Upper lobe of right lung (tissue), 1 donor: ENCODE data around the gene SERINC5. TPM values are rescaled to one million over a fixed set of nuclear protein-coding genes. Genes with fewer than 3 reads are reported as not detected.
A peak's percentile ranks its signal among the peaks of the same experiment; 100 is the strongest.
"Not testable (repeated sequence)": the region's sequence is repeated elsewhere in the genome, so short reads cannot be mapped to it uniquely, and the experiment has no call there.

ENCODE experiments used
- ATAC-seq: fragments of 200-7000 bp; cut with Tn5 transposase; one replicate; pipeline ENCODE4 v1.9.1; 2020; ENCODE audit warnings: mild to moderate bottlenecking, moderate library complexity
- DNase-seq: peaks from one replicate; pipeline ENCODE4 v3.0.0-alpha.2; 2020
- H3K27ac ChIP-seq: fragments of 200-600 bp; one replicate; pipeline ENCODE4 v1.8.0; 2022
- H3K27me3 ChIP-seq: fragments of 200-600 bp; one replicate; pipeline ENCODE4 v1.8.0; 2022; ENCODE audit warnings: mild to moderate bottlenecking
- H3K36me3 ChIP-seq: fragments of 200-600 bp; one replicate; pipeline ENCODE4 v1.8.0; 2022
- H3K4me1 ChIP-seq: fragments of 200-600 bp; one replicate; pipeline ENCODE4 v1.8.0; 2022
- H3K4me3 ChIP-seq: fragments of 200-600 bp; one replicate; pipeline ENCODE4 v1.8.0; 2022; ENCODE audit warnings: mild to moderate bottlenecking
- H3K9me3 ChIP-seq: fragments of 200-600 bp; one replicate; pipeline ENCODE4 v1.8.0; 2022
- intact Hi-C: fragments of 100-400 bp; cut with DNase I; formaldehyde crosslinking; loops from one replicate; pipeline ENCODE4 v1.11.0; 2022
- total RNA-seq: library from RNA; stranded (reverse); fragmentation: NEBNext Ultra II Directional; extraction: Animal tissue kit (Norgen Biotek cat#: 25700); gene quantifications from one replicate; pipeline ENCODE4 v1.2.1, GENCODE V29; 2021
- TF ChIP-seq, protein P1 (sequence below): fragments of 200-600 bp; IDR thresholded peaks from one replicate; pipeline ENCODE4 v1.8.0; 2022; ENCODE audit warnings: antibody characterized with exemption
- donor health status: DM: no; HTN: yes; CAD: no; lungs with severe emphysema.

The SERINC5 gene
- total RNA-seq, 1 donor from 2014 or later: 60.4 TPM

DNA sequence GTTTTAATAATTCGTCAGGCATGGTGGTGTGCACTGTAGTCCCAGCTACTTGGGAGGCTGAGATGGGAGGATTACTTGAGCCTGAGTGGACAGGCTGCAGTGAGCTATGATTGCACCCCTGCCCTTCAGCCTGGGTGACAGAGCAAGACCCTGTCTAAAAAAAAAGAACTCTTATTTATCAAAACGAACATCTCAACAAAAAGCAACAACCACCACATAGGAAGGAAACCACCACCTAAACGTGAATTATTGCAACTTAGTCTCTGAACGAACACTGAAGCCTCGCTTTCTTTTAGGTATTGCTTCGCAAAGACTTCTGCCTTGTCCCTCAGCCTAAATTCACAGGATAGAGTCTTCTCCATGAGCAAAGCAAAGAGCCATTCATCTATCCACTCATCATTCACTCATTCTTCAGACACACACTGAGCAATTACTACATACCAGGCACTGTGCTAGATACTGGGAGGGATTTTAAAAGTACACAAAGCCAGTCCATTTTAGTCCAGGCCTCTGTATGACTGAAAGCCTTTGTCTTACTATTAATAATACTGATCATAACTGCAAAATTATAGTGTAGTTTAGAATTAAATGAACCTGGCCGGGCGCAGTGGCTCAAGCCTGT lies 163.3 kb downstream of the SERINC5 start:
- Histone ChIP-seq H3K4me3 (no peak overlapping the region), H3K4me1 (no peaks in the 10 kb centered on the region), H3K27ac (no peak overlapping the region), H3K36me3 (no peaks in the 10 kb centered on the region), H3K9me3 (no peaks in the 10 kb centered on the region), H3K27me3 (no peaks in the 10 kb centered on the region)
- TF ChIP-seq, protein P1, sequence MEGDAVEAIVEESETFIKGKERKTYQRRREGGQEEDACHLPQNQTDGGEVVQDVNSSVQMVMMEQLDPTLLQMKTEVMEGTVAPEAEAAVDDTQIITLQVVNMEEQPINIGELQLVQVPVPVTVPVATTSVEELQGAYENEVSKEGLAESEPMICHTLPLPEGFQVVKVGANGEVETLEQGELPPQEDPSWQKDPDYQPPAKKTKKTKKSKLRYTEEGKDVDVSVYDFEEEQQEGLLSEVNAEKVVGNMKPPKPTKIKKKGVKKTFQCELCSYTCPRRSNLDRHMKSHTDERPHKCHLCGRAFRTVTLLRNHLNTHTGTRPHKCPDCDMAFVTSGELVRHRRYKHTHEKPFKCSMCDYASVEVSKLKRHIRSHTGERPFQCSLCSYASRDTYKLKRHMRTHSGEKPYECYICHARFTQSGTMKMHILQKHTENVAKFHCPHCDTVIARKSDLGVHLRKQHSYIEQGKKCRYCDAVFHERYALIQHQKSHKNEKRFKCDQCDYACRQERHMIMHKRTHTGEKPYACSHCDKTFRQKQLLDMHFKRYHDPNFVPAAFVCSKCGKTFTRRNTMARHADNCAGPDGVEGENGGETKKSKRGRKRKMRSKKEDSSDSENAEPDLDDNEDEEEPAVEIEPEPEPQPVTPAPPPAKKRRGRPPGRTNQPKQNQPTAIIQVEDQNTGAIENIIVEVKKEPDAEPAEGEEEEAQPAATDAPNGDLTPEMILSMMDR: no peak
- DNase-seq (no peak), ATAC-seq (no peak)
- intact Hi-C loops: loop anchor here (5.0 kb wide), 1 partner anchor 215 kb away; no protein-coding TSS in a partner anchor

DNA sequence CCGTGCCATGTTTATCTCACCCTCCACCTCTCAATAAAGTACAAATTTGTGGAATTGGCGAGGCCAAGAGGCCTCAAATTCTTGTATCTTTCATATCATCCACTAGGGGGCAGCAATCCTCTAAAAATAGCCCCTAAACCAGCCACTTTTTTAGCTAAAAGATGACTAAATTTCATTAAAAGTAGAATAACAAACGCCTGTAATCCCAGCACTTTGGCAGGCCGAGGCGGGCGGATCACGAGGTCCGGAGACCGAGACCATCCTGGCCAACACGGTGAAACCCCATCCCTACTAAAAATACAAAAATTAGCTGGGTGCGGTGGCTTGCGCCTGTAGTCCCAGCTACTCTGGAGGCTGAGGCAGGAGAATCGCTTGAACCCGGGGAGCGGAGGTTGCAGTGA lies 164.1 kb downstream of the SERINC5 start:
- peak; percentile 76 for ATAC-seq
- intact Hi-C loops: loop anchor here (5.0 kb wide), 1 partner anchor 216 kb away; no protein-coding TSS in a partner anchor
- H3K27me3 ChIP-seq, DNase-seq, H3K4me3 ChIP-seq, H3K36me3 ChIP-seq, H3K27ac ChIP-seq, H3K4me1 ChIP-seq, H3K9me3 ChIP-seq: not testable (repeated sequence)
- TF ChIP-seq, protein P1: peak; percentile 69

DNA sequence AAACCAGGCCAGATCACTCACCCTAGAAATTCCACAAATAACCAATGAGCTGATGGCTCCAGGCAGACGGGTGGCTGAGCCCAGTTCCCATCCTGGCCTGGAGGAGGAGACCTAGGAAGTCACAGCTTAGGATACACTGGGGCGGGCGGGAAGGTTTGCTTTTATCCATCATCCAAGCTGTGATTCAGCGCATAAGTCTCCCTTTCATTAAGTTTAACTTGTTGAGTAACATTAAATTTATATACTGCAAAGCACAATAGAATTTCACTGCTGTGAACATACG lies 165.0 kb downstream of the SERINC5 start:
- H3K36me3 ChIP-seq: no peaks in the 10 kb centered on the region
- H3K4me1 ChIP-seq: no peaks in the 10 kb centered on the region
- no peaks in the 10 kb centered on the region for H3K27me3 ChIP-seq
- H3K27ac ChIP-seq: no peak overlapping the region
- DNase-seq: no peak
- no peak overlapping the region for H3K4me3 ChIP-seq
- intact Hi-C loops: loop anchor here (5.0 kb wide), 1 partner anchor 216 kb away; no protein-coding TSS in a partner anchor
- TF ChIP-seq, protein P1: no peak
- ATAC-seq: no peak
- no peaks in the 10 kb centered on the region for H3K9me3 ChIP-seq

DNA sequence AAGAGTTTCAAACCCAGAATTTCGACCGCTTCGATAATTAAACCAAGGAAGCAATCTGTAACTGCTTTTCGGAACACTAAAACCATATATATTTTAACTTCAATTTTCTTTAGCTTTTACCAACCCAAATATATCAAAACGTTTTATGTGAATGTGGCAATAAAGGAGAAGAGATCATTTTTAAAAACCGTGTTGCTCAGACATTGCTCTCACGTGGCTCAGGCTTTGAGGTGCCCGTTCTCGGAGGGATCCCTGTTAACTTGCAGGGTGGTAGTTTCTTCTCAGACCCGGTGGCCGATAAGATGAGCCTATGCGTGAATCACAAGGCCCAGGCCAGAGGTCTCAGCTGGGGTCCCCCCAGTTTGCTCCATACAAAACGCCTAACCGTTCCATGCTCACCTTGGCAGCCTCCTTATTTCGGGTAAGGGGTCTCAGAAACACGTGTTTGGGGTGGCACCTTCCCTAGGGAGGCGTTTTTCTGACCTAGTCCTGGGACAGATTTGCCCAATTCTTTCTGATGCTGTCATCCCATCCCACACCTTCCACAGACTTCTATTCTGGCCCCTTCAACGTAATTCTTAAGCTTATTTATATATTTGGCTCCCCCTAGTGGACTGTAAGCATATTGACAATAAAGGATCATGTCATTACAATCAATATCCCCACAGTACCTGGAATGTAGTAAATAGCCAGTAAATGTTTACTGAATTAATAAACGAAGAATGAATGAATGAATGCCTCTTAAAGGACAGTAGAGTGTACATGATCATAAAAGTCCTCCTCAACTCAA lies 172.6 kb downstream of the SERINC5 start:
- Histone ChIP-seq H3K9me3 (no peaks in the 10 kb centered on the region), H3K27me3 (no peaks in the 10 kb centered on the region), H3K4me1 (peaks cover 5% of the 10 kb centered on the region), H3K36me3 (no peaks in the 10 kb centered on the region), H3K27ac (no peak overlapping the region), H3K4me3 (peak overlapping the region; percentile 25)
- peak; percentile 86 for ATAC-seq
- DNase-seq: no peak
- TF ChIP-seq, protein P1: peak; percentile 79
- intact Hi-C loops: no loop called here

DNA sequence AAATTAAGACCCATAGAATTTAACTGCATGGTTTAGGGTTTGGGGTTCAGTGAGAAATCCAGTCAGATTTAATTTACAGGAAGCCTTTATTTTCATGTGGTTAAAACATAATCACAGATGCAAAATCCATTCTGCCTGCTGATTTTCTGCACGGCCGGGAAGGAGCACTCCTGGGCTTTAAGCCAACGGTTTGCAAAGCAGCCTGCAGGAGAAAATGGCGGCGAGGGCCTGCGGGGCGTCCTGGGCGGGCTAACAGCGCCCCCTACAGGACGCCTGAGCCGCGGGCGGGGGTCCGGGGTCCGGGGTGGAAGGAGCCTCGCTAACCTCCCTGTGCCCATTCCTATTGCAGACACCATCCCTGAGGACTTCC lies 173.1 kb downstream of the SERINC5 start:
- Histone ChIP-seq H3K9me3 (no peaks in the 10 kb centered on the region), H3K27ac (no peak overlapping the region), H3K4me1 (peaks cover 5% of the 10 kb centered on the region), H3K4me3 (peak overlapping the region; percentile 25), H3K27me3 (no peaks in the 10 kb centered on the region), H3K36me3 (no peaks in the 10 kb centered on the region)
- intact Hi-C loops: no loop called here
- TF ChIP-seq, protein P1: peak; percentile 88
- DNase-seq (peak; percentile 86), ATAC-seq (peak; percentile 90)
